ENCODE data around the gene ZNF17.

The ZNF17 gene

DNA sequence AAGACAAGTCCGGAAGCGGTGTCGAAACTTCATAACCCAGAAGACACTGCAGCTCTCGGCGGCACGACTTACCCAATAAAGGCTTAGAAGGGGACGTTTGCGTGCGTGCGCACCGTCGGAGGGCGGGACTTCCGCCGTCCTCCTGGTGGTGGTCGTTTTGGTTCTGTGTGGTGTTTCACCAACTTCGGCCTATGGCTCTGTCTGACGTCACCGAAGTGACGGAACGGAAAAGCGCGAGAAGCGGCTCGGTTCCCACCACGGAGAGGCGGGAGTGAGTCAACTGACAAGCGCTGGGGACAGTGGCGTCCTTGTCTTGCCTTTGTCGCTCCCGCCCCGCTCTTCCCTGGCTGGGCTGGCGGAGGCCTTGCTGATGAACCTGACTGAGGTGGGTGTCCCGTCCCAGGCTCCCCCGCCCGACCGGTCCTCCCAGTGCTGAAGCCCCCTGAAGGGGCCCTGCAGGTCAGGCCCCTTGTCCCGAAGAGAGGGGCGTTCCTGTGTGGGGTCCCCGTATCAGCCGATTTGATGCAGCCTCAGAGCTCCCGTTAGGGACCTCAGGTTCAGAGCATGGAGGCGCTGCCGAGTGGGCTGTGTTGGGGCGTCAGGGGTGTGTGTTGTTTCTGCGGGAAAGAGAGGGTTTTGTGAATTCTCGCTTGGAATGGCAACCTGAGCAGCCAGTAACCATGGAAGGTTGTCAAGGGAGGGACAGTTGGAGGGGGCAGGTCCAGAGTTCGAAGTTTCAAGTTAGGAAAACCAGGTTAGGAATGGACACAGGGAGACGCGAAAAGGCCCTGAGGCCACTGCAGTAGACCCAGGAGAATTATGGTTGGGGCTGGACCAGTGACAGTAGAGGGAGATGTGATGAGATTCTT is 21.0 kb upstream of the ZNF17 start, which contains the start of gene ZNF548:
TSS of gene ZNF548 (plus strand) at position 125 of the 869 bp plus-strand sequence. CDS start at position 371, 246 bp downstream.
- TF ChIP-seq, protein P1, sequence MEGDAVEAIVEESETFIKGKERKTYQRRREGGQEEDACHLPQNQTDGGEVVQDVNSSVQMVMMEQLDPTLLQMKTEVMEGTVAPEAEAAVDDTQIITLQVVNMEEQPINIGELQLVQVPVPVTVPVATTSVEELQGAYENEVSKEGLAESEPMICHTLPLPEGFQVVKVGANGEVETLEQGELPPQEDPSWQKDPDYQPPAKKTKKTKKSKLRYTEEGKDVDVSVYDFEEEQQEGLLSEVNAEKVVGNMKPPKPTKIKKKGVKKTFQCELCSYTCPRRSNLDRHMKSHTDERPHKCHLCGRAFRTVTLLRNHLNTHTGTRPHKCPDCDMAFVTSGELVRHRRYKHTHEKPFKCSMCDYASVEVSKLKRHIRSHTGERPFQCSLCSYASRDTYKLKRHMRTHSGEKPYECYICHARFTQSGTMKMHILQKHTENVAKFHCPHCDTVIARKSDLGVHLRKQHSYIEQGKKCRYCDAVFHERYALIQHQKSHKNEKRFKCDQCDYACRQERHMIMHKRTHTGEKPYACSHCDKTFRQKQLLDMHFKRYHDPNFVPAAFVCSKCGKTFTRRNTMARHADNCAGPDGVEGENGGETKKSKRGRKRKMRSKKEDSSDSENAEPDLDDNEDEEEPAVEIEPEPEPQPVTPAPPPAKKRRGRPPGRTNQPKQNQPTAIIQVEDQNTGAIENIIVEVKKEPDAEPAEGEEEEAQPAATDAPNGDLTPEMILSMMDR (IDR thresholded peaks at IDR 0.05; ENCODE audit: insufficient read depth, low read length): no peak
- TF ChIP-seq, protein P2, sequence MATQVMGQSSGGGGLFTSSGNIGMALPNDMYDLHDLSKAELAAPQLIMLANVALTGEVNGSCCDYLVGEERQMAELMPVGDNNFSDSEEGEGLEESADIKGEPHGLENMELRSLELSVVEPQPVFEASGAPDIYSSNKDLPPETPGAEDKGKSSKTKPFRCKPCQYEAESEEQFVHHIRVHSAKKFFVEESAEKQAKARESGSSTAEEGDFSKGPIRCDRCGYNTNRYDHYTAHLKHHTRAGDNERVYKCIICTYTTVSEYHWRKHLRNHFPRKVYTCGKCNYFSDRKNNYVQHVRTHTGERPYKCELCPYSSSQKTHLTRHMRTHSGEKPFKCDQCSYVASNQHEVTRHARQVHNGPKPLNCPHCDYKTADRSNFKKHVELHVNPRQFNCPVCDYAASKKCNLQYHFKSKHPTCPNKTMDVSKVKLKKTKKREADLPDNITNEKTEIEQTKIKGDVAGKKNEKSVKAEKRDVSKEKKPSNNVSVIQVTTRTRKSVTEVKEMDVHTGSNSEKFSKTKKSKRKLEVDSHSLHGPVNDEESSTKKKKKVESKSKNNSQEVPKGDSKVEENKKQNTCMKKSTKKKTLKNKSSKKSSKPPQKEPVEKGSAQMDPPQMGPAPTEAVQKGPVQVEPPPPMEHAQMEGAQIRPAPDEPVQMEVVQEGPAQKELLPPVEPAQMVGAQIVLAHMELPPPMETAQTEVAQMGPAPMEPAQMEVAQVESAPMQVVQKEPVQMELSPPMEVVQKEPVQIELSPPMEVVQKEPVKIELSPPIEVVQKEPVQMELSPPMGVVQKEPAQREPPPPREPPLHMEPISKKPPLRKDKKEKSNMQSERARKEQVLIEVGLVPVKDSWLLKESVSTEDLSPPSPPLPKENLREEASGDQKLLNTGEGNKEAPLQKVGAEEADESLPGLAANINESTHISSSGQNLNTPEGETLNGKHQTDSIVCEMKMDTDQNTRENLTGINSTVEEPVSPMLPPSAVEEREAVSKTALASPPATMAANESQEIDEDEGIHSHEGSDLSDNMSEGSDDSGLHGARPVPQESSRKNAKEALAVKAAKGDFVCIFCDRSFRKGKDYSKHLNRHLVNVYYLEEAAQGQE (IDR thresholded peaks at IDR 0.05; ENCODE audit: insufficient replicate concordance, low read depth): no peak
- TF ChIP-seq SPI1 (IDR thresholded peaks at IDR 0.05; ENCODE audit: borderline replicate concordance, low read depth) (no peak), GABPA (IDR thresholded peaks at IDR 0.05; ENCODE audit: low read depth) (peak; percentile 87), POLR2AphosphoS5 (IDR thresholded peaks at IDR 0.05; ENCODE audit: low read depth) (peak; percentile 72)
- H3K4me3 ChIP-seq (replicated peaks; ENCODE audit: insufficient read depth, low read length): peak within 1 kb of the TSS; percentile 86
- DNase-seq (ENCODE audit: low read depth in 1 of 2, low spot score in 1 of 2): peak; percentile 98 to 99
- H3K27ac ChIP-seq (replicated peaks): peak within 1 kb of the TSS; percentile 84
- no peaks in the 10 kb centered on the region for H3K27me3 ChIP-seq (ENCODE audit: insufficient read depth, poor library complexity, severe bottlenecking)

DNA sequence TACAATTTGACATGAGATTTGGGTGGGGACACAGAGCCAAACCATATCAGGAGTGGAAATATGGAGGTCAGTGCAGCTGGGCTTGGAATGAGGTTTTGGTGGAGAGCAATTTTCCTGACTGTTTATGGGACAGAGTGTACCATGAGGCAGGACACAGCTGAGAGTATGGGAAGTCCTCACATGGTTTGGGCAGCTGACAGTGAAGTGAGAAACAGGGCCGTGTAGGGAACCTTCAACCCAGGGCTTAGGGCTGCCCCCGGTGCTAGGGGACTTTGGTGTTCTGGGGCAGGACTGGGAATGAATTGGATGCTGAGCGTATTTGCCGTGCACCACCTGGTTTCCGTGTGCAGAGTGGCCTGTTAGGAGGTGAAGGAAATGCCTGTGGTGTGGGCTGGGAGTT is 15.3 kb upstream of the ZNF17 start:
- no peak overlapping the region for H3K4me3 ChIP-seq (replicated peaks; ENCODE audit: insufficient read depth, low read length)
- TF ChIP-seq, protein P2 (IDR thresholded peaks at IDR 0.05; ENCODE audit: insufficient replicate concordance, low read depth): no peak
- TF ChIP-seq, protein P1 (IDR thresholded peaks at IDR 0.05; ENCODE audit: insufficient read depth, low read length): no peak
- TF ChIP-seq GABPA (IDR thresholded peaks at IDR 0.05; ENCODE audit: low read depth) (no peak), POLR2AphosphoS5 (IDR thresholded peaks at IDR 0.05; ENCODE audit: low read depth) (no peak), SPI1 (IDR thresholded peaks at IDR 0.05; ENCODE audit: borderline replicate concordance, low read depth) (no peak)
- no peak for DNase-seq (ENCODE audit: low read depth in 1 of 2, low spot score in 1 of 2)
- no peaks in the 10 kb centered on the region for H3K27me3 ChIP-seq (ENCODE audit: insufficient read depth, poor library complexity, severe bottlenecking)
- no peak overlapping the region for H3K27ac ChIP-seq (replicated peaks)

DNA sequence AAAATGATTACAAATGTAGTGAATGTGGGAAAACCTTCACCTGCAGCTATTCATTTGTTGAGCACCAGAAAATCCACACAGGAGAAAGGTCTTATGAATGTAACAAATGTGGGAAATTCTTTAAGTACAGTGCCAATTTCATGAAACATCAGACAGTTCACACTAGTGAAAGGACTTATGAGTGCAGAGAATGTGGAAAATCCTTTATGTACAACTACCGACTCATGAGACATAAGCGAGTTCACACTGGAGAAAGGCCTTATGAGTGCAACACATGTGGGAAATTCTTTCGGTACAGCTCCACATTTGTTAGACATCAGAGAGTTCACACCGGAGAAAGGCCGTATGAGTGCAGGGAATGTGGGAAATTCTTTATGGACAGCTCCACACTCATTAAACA is 12.1 kb upstream of the ZNF17 start:
- Histone ChIP-seq H3K27ac (replicated peaks) (no peak overlapping the region), H3K4me3 (replicated peaks; ENCODE audit: insufficient read depth, low read length) (no peak overlapping the region), H3K27me3 (ENCODE audit: insufficient read depth, poor library complexity, severe bottlenecking) (no peaks in the 10 kb centered on the region)
- no peak for DNase-seq (ENCODE audit: low read depth in 1 of 2, low spot score in 1 of 2)
- TF ChIP-seq GABPA (IDR thresholded peaks at IDR 0.05; ENCODE audit: low read depth): no peak
- TF ChIP-seq, protein P2 (IDR thresholded peaks at IDR 0.05; ENCODE audit: insufficient replicate concordance, low read depth): no peak
